WTC11 (cell line): ENCODE results near the gene KCNQ4.

Source experiments
- CBFB ChIP-seq: sonication (generic); formaldehyde crosslinking; IDR thresholded peaks from 2 replicates; pipeline ENCODE4 v1.8.1; 2022; ENCODE audit warnings: mild to moderate bottlenecking, low read depth, missing genetic modification reagents
- CDX4 ChIP-seq: fragments of 250-450 bp; sonication (Bioruptor Pico); IDR thresholded peaks from 2 replicates; pipeline ENCODE4 v1.9.0; 2021; ENCODE audit warnings: moderate library complexity, mild to moderate bottlenecking, inconsistent platforms, borderline replicate concordance
- CTCF ChIP-seq: fragments of 200-600 bp; IDR thresholded peaks from 2 replicates; pipeline ENCODE4 v1.8.0; 2022; ENCODE audit warnings: antibody characterized with exemption
- JUN ChIP-seq: sonication (generic); formaldehyde crosslinking; IDR thresholded peaks from 2 replicates; pipeline ENCODE4 v1.8.0; 2023; ENCODE audit warnings: mild to moderate bottlenecking, missing genetic modification reagents
- KAT7 ChIP-seq: sonication (generic); formaldehyde crosslinking; IDR thresholded peaks from 2 replicates; pipeline ENCODE4 v1.8.1; 2023; ENCODE audit warnings: missing genetic modification reagents, mild to moderate bottlenecking, borderline replicate concordance
- MXD4 ChIP-seq: fragments of 250-450 bp; sonication (Bioruptor Pico); IDR thresholded peaks from 2 replicates; pipeline ENCODE4 v1.8.0; 2021; ENCODE audit warnings: mild to moderate bottlenecking, moderate library complexity, borderline replicate concordance
- NFATC4 ChIP-seq: fragments of 250-450 bp; sonication (Bioruptor Pico); IDR thresholded peaks from 2 replicates; pipeline ENCODE4 v1.9.0; 2021; ENCODE audit warnings: mild to moderate bottlenecking
- ZBTB43 ChIP-seq: sonication (generic); formaldehyde crosslinking; IDR thresholded peaks from 2 replicates; pipeline ENCODE4 v1.8.1; 2023; ENCODE audit warnings: mild to moderate bottlenecking, missing genetic modification reagents
- ZNF232 ChIP-seq: sonication (generic); formaldehyde crosslinking; IDR thresholded peaks from 2 replicates; pipeline ENCODE4 v1.8.0; 2022; ENCODE audit warnings: mild to moderate bottlenecking, missing genetic modification reagents
- TF ChIP-seq, protein P1 (sequence below): sonication (generic); formaldehyde crosslinking; IDR thresholded peaks from 2 replicates; pipeline ENCODE4 v1.8.0; 2022; ENCODE audit warnings: mild to moderate bottlenecking, missing genetic modification reagents
- TF ChIP-seq, protein P2 (sequence below): sonication (generic); formaldehyde crosslinking; IDR thresholded peaks from 2 replicates; pipeline ENCODE4 v1.8.1; 2022; ENCODE audit warnings: mild to moderate bottlenecking, moderate library complexity, missing genetic modification reagents

DNA sequence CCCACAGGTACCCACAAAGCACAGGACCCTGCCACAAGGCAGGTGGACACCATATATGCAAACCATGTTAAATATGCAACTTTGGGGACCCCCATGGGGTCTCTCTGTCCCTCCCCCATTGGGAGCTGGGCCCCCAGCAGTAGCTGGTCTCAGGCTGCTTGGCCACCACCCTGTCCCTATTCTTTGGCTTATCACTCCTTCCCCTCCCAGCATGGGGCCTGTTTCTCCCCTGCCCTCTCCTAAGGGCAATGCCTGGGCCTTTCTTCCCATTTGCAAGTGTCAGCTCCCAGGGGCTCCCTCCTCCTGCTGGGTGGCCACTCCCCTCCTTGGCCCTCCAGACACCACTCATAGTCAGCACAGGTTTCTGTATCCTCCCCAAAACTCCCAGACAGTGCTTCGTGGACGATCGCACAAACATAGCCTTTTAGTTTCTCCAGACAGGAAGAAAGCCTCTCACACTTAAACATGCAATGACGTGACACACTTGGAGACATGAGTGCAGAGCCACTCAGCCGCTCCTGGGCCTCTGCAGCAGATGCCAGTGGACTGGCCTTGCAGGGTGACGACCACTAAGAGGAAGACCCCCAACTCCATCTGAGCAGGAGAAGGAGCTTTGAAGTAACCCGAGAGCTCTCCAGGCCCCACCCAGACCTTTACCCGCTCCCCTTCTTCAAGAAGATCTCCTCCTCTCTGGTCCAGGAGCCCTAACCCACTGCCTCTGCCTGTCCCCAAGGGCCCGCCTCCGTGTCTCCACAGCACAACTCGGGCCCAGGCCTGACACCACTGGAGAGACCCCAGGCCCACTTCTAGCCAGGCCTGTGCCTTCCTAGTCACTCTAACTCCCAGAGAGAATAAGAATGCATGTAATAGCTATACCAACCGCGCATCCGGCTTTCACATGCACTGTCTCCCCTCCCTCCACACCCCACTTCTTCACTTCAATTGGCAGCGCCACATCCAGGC lies 55.7 kb downstream of the KCNQ4 start:
- no peak for TF ChIP-seq JUN (CRISPR knock-in tag)
- TF ChIP-seq ZBTB43 (CRISPR knock-in tag), result no peak
- TF ChIP-seq ZNF232 (CRISPR knock-in tag), result no peak
- TF ChIP-seq, protein P1, sequence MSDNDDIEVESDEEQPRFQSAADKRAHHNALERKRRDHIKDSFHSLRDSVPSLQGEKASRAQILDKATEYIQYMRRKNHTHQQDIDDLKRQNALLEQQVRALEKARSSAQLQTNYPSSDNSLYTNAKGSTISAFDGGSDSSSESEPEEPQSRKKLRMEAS (CRISPR knock-in tag), result no peak
- no peak for TF ChIP-seq MXD4
- no peak for TF ChIP-seq CBFB (CRISPR knock-in tag)
- TF ChIP-seq NFATC4, result no peak
- no peak for TF ChIP-seq CDX4 (CRISPR knock-in tag)
- TF ChIP-seq KAT7 (CRISPR knock-in tag), result no peak
- TF ChIP-seq, protein P2, sequence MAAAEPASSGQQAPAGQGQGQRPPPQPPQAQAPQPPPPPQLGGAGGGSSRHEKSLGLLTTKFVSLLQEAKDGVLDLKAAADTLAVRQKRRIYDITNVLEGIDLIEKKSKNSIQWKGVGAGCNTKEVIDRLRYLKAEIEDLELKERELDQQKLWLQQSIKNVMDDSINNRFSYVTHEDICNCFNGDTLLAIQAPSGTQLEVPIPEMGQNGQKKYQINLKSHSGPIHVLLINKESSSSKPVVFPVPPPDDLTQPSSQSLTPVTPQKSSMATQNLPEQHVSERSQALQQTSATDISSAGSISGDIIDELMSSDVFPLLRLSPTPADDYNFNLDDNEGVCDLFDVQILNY, result no peak
- no peak for TF ChIP-seq CTCF
